Measurements from ENCODE around the gene ARHGAP15.

DNA sequence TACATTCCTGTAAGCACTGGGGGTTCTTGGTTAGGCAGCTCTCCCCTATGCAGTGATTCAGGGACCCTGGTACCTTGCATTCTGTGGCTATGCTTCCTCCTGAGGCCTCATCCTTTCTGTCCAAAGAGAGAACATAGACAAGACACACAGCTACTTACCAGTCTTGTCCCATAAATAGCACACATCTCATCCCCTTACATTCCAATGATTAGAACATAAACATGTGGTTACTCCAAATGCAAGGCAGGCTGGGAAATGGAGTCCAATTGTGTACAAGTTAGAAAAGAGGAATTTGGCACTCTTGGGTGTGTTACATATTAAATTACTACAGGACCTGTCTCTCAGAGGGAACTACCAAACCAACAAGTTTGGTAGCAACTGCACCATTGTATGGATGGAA, 171.3 kb downstream of the ARHGAP15 start:
- TF ChIP-seq, protein P1, sequence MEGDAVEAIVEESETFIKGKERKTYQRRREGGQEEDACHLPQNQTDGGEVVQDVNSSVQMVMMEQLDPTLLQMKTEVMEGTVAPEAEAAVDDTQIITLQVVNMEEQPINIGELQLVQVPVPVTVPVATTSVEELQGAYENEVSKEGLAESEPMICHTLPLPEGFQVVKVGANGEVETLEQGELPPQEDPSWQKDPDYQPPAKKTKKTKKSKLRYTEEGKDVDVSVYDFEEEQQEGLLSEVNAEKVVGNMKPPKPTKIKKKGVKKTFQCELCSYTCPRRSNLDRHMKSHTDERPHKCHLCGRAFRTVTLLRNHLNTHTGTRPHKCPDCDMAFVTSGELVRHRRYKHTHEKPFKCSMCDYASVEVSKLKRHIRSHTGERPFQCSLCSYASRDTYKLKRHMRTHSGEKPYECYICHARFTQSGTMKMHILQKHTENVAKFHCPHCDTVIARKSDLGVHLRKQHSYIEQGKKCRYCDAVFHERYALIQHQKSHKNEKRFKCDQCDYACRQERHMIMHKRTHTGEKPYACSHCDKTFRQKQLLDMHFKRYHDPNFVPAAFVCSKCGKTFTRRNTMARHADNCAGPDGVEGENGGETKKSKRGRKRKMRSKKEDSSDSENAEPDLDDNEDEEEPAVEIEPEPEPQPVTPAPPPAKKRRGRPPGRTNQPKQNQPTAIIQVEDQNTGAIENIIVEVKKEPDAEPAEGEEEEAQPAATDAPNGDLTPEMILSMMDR (IDR thresholded peaks at IDR 0.05 in 8 of 11, conservative IDR thresholded peaks at IDR 0.05 in 3 of 11), result no peak
- TF ChIP-seq POLR2AphosphoS5 (IDR thresholded peaks at IDR 0.05), result no peak
- no peak for TF ChIP-seq POLR2A (IDR thresholded peaks at IDR 0.05)

Data from spleen (tissue), 7 donors.